ENCODE results near the gene NDUFV2. TPM values are rescaled to one million over a fixed set of nuclear protein-coding genes. Genes with fewer than 3 reads are reported as not detected.

Gene NDUFV2
- total RNA-seq, 1 experiment from 2014 or later: 194 TPM

GRCh38 chr18:9133225-9133624 lies 30.7 kb downstream of the NDUFV2 start (continued):
- no peak for TF ChIP-seq ZBTB33 (IDR thresholded peaks at IDR 0.05; ENCODE audit: extremely low read depth, insufficient replicate concordance, low read length)
- TF ChIP-seq SIN3A (IDR thresholded peaks at IDR 0.05; ENCODE audit: low read depth): no peak
- no peak for TF ChIP-seq RAD21 (IDR thresholded peaks at IDR 0.05; ENCODE audit: low read depth)
- TF ChIP-seq ATF3 (IDR thresholded peaks at IDR 0.05): no peak
- TF ChIP-seq CBX3 (IDR thresholded peaks at IDR 0.05; ENCODE audit: low read depth): no peak
- TF ChIP-seq TCF7L2 (IDR thresholded peaks at IDR 0.05; ENCODE audit: borderline replicate concordance, extremely low read depth, insufficient read depth, insufficient read length): no peak
- TF ChIP-seq EGR1 (IDR thresholded peaks at IDR 0.05; ENCODE audit: low read depth): no peak
- no peak for TF ChIP-seq YY1 (IDR thresholded peaks at IDR 0.05; ENCODE audit: extremely low read depth, insufficient replicate concordance, low read depth, low read length)
- no peak for TF ChIP-seq MAX (IDR thresholded peaks at IDR 0.05)
- TF ChIP-seq FOSL1 (IDR thresholded peaks at IDR 0.05; ENCODE audit: low read depth): no peak
- no peak for TF ChIP-seq SP1 (IDR thresholded peaks at IDR 0.05; ENCODE audit: low read depth)
- no peak for TF ChIP-seq EZH2phosphoT487 (IDR thresholded peaks at IDR 0.05; ENCODE audit: borderline replicate concordance)
- TF ChIP-seq ZNF274 (IDR thresholded peaks at IDR 0.05; ENCODE audit: low read depth, low read length): no peak
- no peak for TF ChIP-seq SRF (IDR thresholded peaks at IDR 0.05; ENCODE audit: low read depth)
